NCI-H1694 (cell line): ENCODE measurements around the gene CAAP1.
A peak's percentile ranks its signal among the peaks of the same experiment; 100 is the strongest.
"Not testable (repeated sequence)": the region's sequence is repeated elsewhere in the genome, so short reads cannot be mapped to it uniquely, and the experiment has no call there.

Experiments used
- DNase-seq: peaks from one replicate; lab custom pipeline; 2025; lab: John Stamatoyannopoulos, UW

CAAP1 gene, protein sequence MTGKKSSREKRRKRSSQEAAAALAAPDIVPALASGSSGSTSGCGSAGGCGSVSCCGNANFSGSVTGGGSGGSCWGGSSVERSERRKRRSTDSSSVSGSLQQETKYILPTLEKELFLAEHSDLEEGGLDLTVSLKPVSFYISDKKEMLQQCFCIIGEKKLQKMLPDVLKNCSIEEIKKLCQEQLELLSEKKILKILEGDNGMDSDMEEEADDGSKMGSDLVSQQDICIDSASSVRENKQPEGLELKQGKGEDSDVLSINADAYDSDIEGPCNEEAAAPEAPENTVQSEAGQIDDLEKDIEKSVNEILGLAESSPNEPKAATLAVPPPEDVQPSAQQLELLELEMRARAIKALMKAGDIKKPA

DNA sequence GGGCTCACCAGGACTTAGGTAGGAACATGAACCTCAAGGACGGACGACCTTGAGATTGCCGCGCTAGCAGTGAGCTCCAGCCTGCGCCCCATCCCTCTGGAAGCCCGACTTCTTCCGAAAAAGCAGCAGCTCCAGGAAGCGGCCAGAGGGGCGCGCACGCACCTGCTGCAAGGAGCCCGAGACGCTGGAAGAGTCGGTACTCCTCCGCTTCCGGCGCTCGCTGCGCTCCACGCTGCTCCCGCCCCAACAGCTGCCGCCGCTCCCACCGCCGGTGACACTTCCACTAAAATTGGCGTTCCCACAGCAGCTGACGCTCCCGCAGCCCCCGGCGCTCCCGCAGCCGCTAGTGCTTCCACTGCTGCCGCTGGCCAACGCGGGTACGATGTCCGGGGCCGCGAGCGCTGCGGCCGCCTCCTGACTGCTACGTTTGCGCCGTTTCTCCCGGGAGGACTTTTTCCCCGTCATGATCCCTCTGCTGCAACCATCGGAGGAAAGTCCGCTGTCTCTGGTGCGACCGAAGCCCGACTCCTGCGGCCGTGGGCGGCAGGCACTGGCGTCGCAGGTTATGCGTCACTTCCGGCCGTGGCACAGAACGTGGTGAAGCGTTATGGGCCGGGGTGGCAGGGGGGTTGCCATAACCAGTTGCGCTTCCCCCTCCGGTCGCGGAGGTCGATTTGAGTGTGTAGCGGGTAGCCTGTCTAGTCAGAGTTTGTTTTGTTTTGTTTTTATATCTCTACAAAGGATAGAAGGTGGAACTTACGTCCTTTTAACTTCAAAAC is at the start of gene CAAP1:
TSS of gene CAAP1 (minus strand) at position 552 of the 779 bp plus-strand sequence. CDS start at position 465, 87 bp downstream.
- peak; percentile 92 for DNase-seq

DNA sequence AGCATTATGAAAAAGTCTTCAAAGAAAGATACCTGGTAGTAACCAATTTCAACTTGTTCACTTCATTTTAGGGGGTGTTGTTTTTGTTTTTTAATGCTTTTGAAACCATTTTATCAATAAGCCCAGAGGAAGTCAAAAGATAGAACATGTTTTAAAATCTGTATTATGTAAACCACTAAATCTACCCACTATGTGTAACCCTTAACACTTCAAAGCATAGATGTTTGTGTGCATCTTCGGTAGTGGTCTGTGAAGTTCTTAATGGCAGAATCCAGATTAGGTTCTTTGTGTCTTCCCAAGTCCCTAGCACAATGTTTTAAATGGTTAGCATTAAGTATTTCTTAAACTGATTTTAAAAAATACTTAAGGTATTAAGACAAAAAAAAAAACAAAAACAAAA is 48.2 kb upstream of the CAAP1 start:
- no peak for DNase-seq

DNA sequence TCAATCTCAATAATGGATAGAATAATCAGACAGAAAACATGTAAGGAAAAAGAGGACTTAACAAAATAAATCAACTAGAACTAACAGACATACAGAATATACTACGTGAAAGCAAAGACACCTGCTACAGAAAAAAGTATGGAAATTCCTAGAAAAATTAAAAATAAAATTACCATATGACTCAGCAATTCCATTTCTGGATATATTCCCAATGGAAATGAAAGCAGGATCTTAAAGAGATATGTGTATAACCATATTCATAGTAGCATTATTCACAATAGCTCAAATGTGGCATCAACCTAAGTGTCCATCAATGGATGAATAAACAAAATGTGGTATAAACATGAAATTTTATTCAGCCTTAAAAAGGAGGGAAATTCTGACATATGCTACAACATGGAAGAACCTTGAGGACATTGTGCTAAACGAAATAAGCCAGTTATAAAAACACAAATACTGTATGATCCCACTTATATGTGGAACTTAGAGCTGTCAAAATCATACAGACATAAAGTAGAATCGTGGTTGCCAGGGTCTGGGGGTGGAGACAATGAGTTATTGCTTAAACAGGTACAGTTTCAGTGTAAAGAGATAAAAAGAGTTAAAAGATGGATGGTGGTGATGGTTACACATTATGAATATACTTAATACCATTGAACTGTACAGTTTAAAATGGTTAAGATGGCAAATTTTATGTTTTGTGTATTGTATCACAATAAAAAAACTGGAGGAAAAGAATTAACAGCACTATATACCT is 47.5 kb upstream of the CAAP1 start:
- no peak for DNase-seq

DNA sequence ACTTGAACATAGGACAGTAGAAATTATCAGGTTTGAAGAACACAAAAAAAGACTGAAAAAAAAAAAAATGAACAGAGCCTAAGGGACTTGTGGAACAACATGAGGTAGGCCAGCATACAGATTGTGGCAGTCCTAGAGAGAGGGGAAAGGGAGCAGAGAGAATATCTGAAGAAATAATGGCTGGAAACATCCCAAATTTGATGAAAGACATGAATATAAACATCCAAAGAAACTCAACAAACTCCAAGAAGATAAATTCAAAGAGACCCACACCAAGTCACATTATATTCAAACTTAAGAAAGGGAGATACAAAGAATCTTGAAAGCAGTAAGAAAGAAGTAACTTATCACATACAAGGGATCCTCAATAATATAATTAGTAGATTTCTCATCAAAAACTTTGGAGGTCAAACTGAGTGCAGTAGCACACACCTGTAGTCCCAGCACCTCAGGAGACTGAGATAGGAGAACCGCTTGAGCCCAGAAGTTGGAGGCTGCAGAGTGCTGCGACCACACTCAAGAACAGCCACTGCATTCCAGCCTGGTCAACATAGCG is 45.3 kb upstream of the CAAP1 start:
- DNase-seq, result no peak

DNA sequence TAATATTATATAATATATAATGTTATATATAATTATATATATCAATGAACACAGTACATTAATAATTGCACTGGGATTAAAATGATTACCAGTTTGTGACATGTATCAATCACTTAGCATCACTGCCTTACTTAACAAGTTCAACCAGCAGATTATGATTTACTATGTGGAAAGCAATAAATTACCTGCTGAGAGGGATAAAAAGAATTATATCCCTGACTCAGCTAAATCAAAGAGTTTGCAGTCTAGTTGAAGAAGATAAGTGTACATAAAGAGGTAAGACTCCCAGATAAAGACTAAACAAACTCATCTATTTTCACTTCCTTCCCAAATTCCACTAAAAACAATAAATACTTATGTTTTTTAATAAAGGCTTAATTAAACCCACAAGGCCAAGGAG is 43.2 kb upstream of the CAAP1 start:
- DNase-seq, result no peak

DNA sequence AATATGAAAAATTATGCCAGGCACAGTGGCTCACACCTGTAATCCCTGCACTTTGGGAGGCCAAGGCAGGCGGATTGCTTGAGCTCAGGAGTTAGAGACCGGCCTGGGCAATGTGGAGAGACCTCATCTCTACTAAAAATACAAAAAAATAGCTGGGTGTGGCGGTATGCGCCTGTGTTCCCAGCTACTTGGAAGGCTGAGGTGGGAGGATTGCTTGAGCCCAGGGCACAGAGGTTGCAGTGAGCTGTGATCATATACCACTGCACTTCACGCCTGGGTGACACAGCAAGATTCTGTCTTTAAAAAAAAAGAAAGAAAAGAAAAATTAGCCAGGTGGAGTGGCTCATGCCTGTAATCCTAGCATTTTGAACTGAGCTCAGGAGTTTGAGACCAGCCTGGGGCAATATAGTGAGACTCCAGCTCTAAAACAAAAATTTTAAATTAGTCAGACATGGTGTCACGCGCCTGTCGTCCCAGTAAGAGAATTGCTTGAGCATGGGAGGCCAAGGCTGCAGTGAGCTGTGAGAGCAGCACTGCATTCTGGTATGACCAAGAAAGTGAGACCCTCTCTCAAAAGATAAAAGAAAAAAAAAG is 36.4 kb upstream of the CAAP1 start:
- no peak for DNase-seq

DNA sequence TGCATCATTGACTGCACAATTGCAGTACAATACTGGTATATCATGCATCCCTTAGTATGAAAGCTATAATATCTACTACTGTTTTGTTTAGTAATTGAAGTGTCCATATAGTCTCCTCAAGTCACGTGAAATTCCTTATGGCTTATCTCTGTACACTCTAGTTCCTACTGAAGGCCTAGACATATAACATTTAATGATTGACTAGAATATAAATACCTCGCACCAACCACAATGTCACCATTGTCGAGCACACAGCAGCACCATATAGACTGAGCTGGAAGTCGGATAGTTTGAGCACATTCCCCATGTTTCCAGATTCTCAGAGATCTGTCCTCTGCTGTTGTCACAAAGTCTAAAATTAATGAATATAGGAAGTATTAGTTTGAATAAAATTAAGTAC is 33.0 kb upstream of the CAAP1 start:
- DNase-seq, result no peak

DNA sequence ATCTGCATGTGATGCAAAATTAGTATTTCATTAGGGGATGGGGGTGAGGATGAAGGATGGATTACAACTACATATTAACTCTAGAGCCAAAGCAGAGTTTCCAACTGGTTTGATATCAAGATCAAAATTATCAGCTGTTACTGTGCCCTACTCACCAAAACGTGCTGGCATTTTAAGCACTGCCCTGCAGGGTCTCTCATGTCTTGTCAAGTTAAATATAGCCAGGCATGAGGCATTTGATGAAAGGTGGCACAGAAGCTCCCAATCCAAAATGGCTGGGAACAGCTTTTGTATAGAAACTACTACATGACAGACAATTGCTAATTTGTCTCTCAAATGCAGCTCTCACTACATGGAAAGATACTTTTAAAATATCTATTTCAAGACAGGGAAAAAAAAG is 27.1 kb upstream of the CAAP1 start:
- DNase-seq, result no peak

DNA sequence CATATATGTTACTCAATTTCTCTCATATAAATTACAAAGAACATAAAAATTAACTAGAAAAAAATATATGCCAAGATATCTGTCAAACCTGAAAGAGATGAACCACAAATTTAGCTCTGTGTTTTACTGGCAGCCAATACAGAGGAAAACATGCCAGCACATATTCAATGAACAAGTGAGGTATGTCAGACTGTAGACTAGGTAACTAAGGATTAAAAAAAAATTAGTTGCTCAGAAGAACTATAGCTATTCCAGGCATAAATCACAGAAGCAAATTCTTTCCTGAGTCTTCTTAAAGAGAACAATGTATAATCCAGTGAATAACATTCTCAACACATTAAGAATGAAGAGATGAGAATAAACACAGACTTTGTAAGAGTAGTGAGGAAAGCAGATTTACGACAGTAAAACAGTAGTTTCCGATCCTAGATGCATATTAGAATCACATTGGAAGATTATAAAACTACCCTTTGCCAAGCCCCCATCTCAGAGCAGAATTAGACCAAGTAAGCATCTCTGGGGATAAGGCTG is 20.6 kb upstream of the CAAP1 start:
- DNase-seq, result no peak

DNA sequence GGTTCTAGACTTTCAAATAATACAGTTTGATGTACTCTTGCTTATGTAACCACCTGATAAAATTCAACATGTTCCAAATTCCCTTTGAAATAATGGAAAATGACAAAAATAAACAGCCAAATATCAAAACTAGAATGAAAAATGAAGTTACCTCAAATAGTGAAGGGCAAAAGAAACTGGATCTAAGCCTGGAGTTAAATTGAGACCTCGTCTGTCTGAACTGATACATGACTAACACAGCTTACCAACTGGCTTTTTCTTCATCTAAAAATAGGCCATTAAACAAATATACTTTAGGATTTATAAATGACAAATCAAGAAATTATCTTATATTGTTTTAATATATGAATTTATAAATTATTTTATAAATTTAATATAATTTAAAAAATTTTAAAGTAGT is 12.1 kb upstream of the CAAP1 start:
- DNase-seq, result no peak

DNA sequence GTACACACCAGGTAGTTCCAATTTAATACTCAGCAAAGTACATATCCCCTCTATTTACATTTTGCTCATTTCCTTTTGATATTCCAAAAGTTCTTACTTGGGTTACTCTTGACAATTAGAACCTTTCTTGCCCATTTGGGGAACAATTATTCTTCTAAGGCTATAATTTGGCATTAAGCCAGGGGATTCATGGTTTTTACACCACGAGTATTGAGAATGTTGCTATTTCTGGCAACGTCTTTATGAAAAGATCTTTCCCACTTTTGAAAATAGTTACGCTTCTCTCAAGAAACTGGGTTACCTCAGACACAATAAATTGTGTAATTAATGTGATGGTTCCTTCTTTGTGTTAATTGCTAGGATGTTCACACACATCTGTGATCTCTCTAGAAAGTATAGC is 11.5 kb upstream of the CAAP1 start:
- no peak for DNase-seq

DNA sequence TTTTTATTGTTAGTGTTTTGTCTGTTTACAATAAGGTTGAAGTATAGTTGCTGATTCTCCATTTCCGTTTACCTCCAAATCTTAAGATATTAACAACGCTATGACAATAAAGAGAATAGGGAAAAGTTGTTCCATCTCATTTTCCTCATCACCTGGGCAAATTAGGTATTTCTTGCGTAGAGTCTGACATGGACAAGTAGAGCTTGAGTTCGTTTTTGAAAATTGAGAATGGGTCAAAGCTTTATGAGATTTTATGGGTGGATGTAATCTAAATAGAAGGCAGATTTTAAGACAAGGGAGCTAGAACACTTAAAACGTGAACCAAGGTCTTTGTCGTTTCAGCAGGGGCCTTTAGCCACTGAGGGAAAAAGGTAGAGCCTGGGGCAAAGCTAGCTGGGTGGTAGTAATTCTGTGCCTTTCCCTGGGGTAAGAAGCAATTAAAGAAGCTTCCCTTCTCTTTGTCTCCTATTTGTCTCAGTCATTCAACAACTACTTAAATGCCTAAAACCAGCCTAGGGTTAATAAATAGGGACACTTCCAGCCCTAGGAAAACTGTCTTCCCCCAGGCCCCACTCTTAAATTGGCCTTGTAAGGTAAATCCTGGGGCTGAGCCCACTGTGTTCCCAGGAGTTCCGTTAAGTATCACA is 551 bp upstream of the CAAP1 start:
- DNase-seq, result no peak

DNA sequence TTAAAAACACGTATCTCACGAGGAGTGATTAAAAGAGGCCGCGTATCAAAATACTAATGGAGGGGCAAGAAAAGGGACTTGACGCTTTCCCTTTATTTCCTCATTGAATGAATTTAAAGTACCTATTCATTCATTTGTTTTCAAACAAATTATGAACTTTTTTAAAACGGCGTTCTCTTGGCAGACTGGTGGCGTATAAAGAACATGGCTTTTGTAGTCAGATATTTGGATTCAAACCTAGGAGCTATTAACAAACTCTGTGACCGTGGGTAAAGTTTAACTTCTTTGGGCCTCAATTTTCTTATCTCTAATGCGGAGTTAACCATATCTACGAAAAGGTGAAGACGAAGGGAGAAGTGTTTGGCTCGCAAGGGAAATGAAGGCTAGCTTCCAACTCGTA is 876 bp downstream of the CAAP1 start:
- no peak for DNase-seq

DNA sequence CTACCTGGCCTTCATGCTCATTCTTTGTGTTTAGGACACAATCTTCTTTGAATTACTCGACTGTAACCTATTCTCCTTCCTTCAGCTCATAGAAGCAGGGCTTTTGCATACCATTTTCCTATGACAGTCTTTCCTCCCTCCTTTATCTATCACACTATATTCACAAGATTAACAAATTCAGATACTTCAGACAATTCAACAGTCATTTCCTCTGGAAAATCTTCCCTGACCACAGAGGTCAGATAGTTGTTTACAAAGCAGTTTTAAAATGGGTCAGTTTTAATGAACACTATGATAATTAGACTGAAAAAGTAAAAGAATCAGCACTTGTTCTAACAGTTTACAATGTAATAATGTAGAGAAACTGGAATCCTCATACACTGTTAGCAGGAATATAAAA is 4.3 kb downstream of the CAAP1 start:
- no peak for DNase-seq

DNA sequence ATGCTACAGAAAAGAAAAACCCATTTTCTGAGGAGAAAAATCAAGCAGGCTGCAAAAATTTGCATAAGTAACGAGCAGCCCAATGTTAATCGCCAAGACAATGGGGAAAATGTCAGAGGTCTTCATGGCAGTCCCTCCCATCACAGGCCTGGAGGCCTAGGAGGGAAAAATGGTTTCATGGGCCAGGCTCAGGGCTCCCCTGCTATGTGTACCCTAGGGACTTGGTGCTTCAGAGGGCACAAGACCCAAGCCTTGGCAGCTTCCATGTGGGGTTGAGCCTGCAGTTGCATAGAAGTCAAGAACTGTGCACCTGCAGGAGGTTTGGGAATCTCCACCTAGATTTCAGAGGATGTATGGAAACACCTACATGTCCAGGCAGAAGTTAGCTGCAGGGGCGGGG is 10.4 kb downstream of the CAAP1 start:
- no peak for DNase-seq

DNA sequence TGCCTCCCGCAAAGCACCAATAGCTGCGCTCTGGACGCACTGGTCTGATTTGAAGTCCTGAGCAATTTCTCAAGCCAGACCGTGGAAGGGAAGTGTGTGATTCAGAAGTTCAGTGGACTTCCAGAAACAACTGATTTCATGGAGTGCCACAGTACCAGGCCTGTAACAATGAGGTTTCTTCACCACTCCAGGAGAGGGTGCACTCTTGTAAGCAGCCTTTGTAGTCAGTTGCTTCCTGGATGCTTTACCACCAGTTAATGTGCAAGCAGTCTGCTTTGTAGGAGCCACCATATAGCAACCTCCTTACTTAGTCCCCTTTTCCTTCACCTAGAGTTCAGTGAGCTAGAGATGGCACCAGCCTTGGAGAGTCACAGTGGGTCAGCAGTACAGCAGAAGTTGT is 12.3 kb downstream of the CAAP1 start:
- DNase-seq, result no peak

DNA sequence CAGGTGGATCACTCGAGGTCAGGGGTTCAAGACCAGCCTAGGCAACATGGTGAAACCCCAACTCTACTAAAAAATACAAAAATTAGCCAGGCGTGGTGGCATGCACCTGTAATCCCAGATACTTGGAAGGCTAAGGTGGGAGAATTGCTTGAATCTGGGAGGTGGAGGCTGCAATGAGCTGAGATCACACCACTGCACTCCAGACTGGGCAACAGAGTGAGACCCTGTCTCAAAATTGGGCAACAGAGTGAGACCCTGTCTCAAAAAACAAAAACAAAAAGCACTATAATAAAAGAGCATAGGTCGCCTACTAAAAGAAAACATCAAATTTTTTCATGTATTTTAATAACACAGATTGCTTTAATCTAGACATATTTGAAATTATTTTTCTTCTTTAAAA is 17.4 kb downstream of the CAAP1 start:
- DNase-seq, result not testable (repeated sequence)

DNA sequence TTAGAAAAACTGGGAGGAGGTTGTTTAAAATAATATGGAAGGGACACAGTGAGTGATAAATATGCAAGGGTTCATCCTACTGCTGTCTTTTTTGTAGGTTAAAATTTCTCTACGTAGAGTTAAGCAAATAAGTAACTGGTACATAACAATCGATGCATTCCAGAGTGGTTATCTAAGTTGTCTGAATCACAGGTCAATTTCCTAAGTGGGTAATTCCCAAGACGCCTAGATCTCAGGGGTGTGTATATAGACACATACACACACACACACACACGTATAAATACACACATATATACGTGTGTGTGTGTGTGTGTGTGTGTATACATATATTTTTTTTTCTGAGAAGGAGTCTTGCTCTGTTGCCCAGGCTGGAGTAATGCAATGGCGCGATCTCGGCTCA is 22.3 kb downstream of the CAAP1 start:
- DNase-seq, result no peak

DNA sequence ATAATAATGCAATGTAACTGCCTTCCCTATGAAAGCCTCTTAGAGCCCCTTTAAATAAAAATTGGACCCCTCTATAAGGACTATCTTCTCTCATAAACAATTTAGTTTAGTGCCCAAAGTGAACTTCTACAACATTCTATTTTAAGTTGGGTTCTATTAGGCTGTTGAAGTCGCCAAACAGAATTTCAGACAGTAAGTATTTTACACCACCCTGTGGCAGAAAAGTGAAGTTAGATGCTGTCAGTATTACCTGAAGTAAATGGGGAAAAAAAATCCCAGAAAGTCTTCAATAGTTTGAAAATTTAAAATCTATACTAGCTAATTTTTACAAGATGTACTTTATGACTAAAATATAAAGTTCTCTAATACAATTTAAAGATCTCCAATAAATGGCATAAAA is 29.5 kb downstream of the CAAP1 start:
- DNase-seq, result no peak

DNA sequence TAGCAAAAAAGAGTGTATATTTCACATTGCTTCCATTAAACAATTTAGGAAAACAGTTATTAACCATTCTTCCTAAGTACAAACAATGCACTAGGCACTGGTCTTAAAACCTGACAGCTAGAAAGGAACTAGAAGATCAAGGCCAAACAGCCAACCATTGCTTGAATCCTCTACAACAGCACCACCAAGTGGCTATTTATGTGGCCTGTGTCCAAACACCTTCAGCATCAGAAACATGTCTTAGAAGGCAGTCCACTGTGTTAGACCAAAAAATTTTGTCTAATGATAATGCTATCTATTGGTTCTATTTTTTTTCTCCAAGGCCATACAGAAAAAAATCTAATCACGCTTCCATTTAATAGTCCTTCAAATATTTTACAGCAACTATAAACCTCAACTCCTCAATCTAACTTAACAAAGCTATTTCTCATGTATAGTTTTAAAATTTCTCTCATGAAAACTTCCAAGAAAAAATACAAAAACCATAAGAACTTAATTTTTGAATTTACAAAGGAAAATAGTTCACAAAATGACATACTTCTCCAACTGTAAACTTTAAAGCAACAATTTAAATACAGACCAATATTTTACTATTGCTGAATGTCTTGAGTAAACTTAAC is 36.1 kb downstream of the CAAP1 start:
- DNase-seq, result peak; percentile 57

DNA sequence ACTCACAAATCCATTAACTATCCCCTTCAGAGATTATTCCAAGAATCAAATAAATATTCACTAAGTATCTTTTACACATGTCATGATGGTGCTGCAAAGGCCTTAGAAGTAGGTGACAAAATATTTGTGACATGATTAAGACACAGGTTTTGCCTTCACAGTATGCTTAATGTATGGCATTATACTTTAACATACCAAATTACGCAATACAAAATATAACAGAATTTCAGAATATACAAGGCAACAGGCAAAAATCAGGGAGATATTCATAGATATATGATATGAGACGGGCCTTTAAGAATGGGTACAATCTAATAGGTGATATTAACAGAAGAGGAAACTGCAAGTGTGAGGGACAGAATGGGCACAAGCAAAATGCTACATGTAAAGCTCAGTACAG is 41.6 kb downstream of the CAAP1 start:
- DNase-seq, result no peak
